GM19193 (cell line): ENCODE data around the gene PRDX6.
A peak's percentile ranks its signal among the peaks of the same experiment; 100 is the strongest.

ENCODE experiments used
- POLR2A ChIP-seq: IDR thresholded peaks from 4 replicates; pipeline ENCODE4 v1.6.1; 2011; ENCODE audit not compliant: insufficient read depth, insufficient read length; ENCODE audit errors: extremely low read depth

Gene PRDX6, protein sequence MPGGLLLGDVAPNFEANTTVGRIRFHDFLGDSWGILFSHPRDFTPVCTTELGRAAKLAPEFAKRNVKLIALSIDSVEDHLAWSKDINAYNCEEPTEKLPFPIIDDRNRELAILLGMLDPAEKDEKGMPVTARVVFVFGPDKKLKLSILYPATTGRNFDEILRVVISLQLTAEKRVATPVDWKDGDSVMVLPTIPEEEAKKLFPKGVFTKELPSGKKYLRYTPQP

DNA sequence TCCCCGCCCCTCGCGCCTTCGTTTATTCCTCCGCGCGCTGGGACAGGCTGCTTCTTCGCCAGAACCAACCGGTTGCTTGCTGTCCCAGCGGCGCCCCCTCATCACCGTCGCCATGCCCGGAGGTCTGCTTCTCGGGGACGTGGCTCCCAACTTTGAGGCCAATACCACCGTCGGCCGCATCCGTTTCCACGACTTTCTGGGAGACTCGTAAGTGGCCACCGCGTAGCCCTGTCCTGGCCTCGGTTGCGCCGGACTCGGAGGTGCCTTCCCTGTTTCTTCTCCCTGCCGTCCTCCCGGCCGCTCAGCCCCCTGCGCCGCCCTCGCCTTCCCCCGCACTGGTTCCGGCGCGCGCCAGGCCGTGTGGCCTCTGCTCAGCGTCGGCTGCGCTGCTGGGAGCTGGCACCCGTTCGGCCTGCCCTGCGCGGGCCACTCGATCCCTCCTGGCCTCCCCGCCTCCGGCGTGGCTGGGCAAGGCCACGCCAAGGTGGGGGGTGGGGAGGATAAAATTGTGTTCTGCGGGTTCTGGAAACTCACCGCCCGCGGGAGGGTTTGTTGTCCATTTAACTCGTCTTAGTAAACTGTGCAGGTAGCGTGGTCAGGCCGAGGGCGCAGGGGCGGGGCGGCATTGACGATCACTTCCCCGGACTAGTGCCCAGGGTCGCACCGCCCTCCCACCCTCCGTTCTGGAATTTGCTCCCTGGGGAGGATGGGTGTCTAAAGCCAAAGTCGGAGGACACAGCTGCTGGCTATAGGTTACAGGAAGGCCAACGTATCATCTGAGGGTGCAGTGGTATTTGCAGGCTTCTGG, at the start of gene PRDX6:
TSS of gene PRDX6 (plus strand) at position 50 of the 808 bp plus-strand sequence. CDS start at position 113, 63 bp downstream.
- peak; percentile 77 for TF ChIP-seq POLR2A

DNA sequence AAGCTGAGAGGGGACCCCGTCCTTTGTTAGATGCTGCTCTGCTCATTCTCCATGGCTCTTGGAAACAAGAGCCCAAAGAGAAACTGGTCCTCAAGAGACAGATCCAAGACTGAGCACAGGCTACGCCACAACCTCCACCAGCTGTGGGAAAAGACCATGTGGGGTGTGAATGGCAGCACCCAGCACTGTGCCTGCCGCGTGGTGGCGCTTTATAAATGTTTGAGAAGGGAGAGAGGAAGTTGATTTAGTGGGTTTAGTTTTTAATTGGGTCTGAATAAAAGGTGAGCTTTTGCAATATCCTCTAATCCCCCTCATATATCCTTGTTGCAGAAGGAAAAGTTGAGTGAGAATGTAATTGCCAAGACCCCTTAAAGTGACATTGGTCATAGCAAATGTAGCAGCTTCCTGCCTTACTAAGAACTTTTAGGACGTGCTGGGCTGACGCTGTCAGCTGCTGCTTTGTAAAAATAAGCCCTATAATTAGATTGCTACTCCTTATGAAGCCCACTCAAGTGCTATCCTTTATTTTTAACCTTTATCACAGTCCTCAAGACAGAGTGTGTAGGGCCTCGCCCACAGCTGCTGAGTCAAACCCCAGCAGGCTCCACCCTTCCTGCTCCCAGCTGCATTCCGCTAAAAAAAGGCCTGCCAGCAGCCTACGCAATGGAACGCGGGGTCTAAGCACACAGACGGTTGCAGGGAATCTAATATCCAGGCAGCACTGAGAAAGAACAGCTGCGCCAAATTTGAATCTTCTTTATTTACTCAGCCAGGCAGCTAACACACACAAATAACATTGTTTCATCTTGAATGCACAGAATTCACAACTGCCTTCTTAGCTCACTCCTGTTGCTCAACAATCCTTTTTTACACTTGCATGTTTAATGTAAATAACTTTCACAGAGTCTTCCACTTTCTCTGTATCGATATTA, 47.4 kb upstream of the PRDX6 start:
- TF ChIP-seq POLR2A: no peak

DNA sequence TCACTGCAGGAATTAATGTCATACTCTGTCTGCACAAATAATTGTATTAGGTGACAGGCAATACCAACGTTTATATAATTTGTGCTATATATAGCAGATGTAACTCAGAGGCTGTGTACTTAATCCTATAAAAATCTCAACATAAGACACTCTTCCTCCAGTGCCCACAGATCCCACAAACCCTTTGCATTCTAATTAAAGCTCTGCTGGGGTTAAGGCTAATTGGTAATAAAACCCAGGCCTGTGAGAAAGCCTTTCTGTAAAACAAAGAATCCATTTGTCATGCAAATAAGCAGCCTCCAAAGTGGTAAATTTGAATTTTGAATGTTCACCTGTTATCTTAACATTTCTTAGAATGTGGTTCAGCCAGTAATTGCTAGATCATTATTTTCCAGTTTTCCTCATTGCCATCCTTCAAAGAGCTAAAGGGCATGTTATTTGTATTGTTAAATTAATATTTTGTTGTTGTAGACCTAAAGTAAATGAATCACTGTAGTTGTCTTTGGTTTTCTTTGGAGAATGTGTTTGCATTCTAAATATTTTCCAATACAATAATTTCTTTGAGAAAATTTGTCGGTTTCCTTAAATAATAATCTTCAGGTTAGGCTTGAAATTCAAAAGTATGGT, 46.3 kb upstream of the PRDX6 start:
- no peak for TF ChIP-seq POLR2A

DNA sequence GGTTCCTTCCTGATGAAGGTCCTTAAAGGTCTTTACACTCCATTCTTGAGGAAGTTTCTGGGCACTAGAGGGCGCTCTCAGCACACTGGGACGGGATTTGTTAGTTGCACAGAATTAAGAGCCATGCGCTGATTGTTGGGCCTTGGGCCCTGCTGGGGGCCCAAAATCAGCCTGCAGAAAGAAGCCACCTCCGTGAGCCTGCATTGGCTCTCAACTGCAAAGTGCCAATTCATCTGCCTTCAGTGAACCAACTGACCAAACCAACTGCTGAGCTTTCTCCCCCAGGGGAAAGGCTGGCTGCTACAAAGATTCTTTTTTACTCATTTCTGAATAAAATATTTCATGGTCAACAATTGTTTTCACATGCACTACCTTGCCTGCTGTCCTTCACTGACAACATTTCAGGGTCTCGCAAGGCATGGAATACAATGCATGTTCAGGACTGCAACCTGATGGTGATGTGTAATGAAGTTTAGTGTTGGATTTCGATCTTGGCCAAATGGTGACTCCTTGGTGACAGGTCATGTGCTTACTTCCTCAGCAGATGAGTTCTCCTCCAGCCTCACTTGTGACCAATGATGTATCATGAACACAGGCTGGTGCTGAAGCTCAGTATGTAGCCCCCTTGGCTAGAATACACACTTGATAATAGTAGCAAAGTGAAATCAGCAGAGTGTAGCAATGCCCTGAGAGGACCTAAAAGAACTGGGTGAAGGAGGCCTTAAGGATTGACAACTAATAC, 45.7 kb upstream of the PRDX6 start:
- no peak for TF ChIP-seq POLR2A

DNA sequence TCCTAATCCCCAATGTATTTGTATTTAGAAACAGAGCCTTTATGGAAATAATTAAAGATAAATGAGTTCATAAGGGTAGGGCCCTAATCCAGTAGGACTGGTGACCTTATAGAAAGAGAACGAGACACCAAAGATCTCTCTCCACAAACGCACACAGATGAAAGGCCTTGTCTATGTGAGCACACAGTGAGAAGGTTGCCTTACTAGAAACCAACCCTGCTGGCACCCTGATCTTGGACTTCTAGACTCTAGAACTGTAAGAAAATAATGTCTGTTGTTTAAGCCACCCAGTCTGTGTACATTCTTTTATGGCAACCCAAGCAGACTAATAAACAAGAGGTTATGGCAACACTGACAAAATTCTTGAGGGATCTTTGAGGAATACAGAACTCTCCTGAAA, 44.8 kb upstream of the PRDX6 start:
- no peak for TF ChIP-seq POLR2A

DNA sequence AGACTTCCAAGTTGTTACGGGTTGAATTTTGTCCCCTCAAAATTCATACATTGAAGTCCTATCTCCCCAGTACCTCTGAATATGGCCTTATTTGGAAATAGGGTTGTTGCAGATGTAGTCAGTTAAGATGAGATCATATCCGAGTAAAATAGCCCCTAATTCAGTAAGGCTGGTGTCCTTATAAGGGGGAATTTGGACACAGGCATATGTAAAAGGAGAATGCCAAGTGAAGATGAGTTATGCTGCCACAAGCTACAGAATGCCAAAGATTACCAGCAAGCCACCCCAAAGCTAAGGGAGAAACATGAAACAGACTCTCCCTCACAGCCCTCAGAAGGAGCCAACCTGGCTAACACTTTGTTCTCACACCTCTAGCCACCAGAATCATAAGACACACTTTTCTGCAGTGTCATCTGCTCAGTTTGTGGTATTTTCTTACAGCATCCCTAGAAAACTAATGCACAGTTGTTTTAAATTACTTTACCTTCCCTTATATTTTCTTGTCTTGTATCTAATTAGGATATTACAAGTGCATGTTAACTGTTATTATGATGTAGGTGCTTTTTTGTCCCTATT, 43.3 kb upstream of the PRDX6 start:
- no peak for TF ChIP-seq POLR2A

DNA sequence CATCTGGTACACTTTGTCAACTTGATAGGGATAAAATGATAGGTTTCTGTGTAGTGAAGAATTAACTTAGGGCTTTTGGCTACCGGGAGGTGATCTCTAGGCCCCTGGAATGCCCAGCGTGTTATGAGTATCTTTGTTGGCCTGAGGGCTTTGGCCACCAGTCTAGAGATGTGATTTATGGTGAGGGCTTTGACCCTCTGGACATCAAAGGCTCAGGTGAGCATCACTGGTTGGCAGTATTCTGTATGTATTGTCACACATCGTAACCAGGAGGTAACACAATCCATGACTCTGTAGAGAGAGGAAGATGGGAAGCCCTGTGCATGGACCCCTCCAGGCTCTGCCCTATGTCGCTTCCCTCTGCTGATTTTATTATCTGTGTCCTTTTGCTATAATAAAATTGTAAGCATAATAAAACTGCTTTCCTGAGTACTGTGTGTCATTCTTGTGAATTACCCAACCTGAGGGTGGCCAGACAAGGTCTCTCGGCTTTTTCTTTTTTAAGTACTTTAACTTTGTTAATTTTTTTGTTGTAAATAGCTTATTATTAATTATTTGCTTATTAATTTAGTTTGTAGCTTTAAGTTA, 40.2 kb upstream of the PRDX6 start:
- TF ChIP-seq POLR2A: no peak

DNA sequence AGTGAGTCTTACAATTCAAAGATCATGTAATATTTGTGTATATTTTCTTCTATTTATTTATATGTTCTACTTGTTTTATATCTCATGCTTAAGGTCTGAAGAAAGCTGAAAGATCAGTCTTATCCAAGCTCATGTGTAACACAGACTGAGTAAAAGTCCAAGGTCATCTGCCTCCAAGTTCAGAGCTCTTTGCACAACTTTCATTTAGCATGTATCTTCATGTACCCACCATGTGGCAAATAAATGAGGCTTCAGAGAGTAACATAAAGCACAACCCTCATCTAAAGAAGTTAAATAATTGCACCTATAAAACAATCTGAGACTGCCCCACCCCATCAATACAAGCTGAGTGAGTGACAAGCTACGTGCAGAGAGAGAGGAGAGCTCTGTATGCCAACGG, 38.5 kb upstream of the PRDX6 start:
- no peak for TF ChIP-seq POLR2A

DNA sequence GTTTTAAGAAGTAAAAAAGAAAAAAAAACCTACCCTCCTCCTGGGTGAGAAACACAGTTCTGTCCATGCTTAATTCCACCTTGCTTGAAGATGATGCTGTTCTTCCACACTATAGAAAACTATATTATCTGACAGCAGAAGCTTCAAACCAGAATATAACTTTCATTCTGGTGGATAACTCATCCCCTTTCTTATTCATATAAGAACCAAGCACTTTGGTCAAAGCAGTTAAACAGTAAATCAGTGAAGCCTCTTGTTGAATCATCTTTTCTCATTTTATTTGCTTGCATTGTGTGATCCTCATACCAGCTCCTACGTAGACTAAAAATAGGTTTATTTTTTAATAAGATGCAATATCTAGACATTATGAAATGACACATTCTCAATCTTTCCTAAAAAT, 36.7 kb upstream of the PRDX6 start:
- no peak for TF ChIP-seq POLR2A

DNA sequence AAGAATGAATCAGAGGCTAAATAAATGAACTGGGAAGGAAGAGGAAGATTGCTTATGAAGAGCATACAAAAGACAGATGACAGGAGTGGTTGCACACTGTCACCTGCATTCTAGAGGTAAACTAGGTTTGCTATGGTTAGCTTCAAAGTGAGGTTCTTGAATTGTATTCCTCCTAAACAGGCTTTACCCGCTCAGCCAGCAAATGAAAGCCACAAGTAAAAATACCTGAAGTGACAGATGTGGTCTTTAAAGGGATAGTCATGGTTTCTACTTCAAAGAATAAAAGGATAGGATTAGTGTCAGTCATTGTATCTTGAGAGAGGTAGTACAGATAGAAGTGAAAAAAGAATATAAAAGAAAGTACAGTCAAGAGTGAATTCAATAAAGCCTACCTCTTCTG, 32.4 kb upstream of the PRDX6 start:
- no peak for TF ChIP-seq POLR2A

DNA sequence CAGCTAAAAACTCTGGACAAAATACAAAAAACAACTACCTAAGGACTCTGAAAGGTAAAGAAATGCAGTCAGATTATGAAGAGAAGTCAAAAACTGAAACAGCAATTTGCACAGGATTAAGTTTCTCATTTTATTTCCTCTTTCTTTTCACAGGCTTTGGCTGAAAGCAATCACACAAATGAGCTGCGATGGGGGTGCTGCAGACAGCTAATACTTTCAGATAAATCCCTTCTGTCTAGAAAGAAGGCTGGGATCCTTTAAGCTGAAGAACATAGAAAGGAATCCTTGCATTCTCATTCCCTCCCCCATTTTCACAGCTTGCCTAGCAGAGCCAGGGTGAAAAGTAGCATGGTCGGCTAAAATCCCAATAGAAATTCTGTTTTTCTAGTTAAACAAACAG, 32.0 kb upstream of the PRDX6 start:
- no peak for TF ChIP-seq POLR2A

DNA sequence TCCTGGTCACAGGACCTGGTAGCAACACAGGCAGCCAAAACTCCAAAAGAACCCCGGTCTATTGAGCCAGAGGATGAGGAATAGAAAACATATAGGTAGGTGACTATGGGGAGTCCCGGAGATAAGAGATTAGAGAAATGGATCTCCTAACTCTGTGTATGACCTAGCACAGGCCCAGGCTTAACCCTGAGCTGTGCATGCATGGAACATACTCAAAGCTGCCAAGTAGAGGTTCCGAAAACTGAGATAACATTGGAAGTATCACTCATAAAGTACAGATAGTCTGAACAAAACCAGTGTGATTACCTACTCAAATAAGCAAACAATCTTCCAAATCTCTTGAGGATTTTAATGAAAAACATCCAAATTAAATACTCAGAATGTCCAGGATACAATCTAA, 31.5 kb upstream of the PRDX6 start:
- TF ChIP-seq POLR2A: no peak

DNA sequence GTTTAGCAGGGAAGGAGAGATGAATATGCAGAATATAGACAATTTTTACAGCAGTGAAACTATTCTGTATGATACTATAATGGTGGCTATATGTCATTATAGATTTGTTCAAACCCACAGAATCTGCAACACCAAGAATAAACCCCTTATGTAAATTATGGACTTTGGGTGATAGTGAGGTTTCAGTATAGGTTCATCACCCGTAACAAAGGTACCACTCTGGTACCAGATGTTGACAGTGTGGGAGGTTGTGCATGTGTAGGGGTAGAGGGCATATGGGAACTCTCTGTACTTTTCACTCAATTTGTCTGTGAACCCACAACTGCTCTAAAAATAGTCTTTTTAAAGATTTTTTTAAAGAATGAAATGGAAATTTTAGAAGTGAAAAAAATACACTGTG, 29.9 kb upstream of the PRDX6 start:
- TF ChIP-seq POLR2A: no peak
